GM19025 (cell line): ENCODE data around the gene RPS2.

Experiments
- ATAC-seq: cut with Tn5 transposase; IDR thresholded peaks from one replicate; pipeline ENCODE4 v1.9.1; 2021; ENCODE audit warnings: mild to moderate bottlenecking, low read depth, moderate library complexity; ENCODE audit not compliant: unreplicated experiment

The RPS2 gene

GRCh38 chr16:1982991-1983543 lies 18.4 kb upstream of the RPS2 start:
- no peak for ATAC-seq

DNA sequence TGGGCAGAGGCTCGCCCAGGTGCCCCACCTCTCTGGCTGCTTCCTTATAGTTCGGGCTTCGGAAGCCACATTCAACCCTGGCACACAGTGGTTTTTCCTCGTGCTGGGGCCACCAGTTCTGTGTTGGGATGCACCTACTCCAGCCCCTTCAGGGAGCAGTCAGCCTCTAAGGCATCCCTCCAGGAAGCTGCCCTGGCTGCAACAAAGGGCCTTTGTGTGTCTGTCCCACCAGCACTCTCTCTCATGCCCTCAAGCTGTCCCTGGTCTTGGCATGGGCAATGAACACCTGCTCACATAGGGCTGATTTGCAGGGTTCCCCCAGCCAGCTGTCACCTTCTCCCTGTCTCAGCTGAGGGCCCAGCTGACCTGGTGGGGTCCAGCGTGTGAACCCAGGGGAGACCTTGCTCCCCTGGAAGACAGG lies 17.4 kb upstream of the RPS2 start:
- ATAC-seq, result no peak

DNA sequence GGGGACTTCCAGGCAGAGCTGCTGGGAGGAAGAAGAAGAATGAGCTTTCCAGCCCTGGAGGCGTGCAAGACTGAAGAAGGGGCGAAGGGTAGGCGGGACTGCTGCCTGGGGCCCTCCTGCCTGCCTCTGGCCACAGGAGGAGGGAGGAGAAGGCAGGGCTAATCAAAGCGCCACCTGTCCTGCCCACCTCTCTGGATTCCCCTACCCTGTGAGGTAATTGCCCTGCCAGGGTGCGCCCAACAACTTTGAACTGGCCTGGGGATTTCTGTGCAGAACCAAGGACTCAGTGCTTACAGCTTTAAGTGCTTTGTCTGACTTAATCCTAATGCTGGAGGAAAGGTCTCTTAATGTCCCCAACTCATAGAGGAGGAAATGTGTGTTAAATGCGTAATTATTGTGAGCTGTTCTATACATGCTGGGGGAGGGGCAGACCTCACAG lies 16.8 kb upstream of the RPS2 start, which contains the start of gene NOXO1:
TSS of gene NOXO1 (minus strand) at position 72 of the 439 bp plus-strand sequence. CDS start 290 bp downstream, outside the sequence.
- ATAC-seq, result no peak

DNA sequence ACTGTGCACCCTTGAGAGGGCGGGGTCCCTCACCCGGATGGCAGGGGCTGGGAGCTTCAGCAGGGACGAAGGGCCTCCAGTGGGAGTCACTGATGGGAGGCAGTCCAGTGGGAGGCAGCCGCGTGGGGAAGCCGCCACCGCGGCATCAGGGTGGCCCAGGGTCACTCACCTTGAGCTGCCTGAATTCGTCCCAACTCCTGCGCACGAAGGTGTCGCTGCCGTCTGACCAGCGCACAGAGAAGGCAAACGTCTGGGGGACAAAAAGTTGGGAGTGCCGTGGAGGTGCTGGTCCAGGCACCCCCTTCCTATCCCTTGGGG lies 16.1 kb upstream of the RPS2 start:
- ATAC-seq, result no peak

GRCh38 chr16:1980030-1980769 lies 15.6 kb upstream of the RPS2 start:
- no peak for ATAC-seq

GRCh38 chr16:1979271-1980029 lies 14.8 kb upstream of the RPS2 start:
- no peak for ATAC-seq

GRCh38 chr16:1978476-1979120 lies 14.0 kb upstream of the RPS2 start:
- no peak for ATAC-seq

- ATAC-seq, result no peak
Observed at GRCh38 chr16:1977875-1978268, 13.2 kb upstream of the RPS2 start.

- ATAC-seq, result no peak
Observed at GRCh38 chr16:1976951-1977874, 12.6 kb upstream of the RPS2 start.

DNA sequence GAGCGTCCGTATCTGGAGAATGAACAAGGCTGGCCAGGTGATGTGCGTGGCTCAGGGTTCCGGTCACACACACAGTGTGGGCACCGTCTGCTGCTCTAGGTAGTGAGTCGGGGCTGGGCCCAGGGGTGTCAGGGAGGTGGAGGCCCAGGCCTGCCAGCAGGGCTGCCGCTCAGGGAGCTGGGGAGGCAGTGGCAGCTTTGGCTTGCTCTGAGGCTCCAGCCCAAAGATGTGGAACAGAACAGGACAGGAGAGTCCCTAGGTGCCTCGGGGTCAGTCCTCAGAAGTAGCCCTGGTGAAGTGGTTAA lies 11.5 kb upstream of the RPS2 start:
- no peak for ATAC-seq

- ATAC-seq, result no peak
Observed at GRCh38 chr16:1975432-1976215, 11.0 kb upstream of the RPS2 start.

- no peak for ATAC-seq
Observed at GRCh38 chr16:1974157-1975070, 9.8 kb upstream of the RPS2 start.

DNA sequence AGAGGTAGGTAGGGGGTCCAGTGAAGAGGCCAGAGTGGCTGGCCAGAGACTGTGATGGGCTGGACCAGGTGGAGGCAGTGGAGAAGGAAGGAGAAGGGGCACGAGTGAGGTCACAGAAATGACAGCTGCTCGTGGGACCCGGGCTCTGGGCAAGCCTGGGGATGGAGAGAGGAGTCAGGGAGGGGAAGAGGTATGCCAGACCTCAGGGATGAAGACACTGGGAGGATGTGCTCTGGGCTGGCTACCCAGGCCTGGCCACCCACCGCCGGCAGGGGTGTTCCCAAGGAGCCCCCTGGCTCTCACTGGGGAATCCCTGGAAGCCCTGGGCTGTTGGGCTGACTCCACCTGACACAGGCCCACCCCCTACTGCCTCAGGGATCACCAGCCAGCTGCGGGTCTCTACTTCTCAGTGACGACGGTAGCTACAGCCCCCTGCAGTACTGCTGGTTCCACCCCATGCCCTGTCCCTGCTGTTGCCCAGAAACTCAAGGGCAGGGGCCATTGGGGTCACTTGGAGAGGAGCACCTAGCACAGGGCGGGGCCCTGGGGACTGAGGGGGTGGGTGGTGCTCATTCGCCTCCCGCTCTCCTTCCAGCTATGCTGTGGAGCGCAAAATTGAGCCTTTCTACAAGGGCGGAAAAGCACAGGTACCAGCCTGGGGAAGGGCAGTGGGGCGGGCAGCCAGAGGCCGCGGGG lies 9.0 kb upstream of the RPS2 start:
- no peak for ATAC-seq

- no peak for ATAC-seq
Observed at GRCh38 chr16:1972490-1972877, 7.9 kb upstream of the RPS2 start.

DNA sequence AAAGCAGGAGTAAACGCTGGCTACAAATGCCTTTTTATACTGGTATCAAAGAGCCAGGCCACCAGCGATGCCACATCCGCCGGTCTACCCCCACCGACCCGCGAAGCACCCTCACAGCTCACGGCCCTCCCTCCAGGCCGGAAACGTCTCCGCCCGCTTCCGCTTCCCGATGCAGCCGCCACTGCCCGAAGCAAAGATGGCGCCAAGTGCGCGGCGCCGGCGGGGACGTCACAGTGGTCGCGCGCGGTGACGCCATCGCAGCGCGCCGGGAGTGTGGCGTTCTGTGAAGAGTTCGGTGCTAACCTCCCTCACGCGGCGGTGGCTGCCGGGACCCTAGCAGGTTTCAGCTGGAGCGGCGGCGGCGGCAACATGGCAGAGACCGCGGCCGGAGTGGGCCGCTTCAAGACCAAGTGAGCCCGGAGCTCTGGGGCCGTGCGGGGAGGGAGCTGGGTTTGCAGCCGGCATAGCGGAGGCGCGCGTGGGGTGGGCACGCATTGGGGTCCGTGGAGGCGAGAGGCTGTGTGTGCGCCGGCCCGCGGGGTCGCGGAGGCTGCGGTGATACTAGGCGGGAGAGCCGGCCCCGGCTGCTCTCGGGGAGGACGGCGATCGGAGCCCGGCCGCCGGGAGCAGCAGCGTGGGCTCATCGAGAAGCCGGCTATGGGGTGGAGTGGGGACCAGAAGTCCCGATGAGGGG lies 7.3 kb upstream of the RPS2 start, which contains the start of gene TBL3:
TSS of gene TBL3 (plus strand) at position 258 of the 694 bp plus-strand sequence. CDS start at position 370, 112 bp downstream.
- peak; percentile 78 for ATAC-seq

DNA sequence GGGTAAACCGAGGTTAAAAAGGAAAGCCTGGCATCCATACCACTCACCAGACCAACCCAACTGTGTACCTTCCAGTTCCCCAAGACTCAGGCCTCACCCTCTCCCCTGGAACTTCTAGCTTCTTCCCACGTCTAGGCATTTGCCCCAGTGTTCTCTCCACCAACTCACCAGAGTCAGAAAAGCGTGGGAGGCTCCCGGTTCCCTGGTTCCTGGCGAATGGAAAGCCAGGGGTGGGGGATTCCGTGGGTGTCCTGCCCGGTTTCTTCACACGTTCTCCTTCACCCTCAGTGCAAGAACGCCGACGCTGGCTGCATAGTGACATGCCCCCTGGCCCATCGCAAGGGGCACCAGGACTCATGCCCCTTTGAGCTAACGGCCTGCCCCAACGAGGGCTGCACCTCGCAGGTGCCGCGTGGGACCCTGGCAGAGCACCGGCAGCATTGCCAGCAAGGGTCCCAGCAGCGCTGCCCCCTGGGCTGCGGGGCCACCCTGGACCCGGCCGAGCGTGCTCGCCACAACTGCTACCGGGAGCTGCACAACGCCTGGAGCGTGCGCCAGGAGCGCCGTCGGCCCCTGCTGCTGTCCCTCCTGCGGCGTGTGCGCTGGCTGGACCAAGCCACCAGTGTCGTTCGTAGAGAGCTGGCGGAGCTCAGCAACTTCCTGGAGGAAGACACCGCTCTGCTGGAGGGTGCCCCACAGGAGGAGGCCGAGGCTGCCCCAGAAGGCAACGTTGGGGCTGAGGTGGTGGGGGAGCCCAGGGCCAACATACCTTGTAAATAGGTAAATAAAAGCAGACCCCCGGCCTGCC lies 3.7 kb upstream of the RPS2 start:
- no peak for ATAC-seq
